OCI-LY3 (cell line): ENCODE results near the gene GPATCH8.

Experiments used
- CTCF ChIP-seq: fragments of 200-600, 300-600 bp; sonication (generic); IDR thresholded peaks from 2 replicates; pipeline ENCODE4 v1.5.1; 2014; ENCODE audit warnings: antibody characterized with exemption, low read length, low read depth
- EZH2phosphoT487 ChIP-seq: fragments of 200-600 bp; shearing (Covaris generic); IDR thresholded peaks from 2 replicates; pipeline ENCODE4 v1.6.1; 2018; ENCODE audit warnings: antibody characterized with exemption, mixed run types, low read depth

GRCh38 chr17:44351961-44352827 is 151.0 kb downstream of the GPATCH8 start:
- TF ChIP-seq CTCF, result no peak
- TF ChIP-seq EZH2phosphoT487, result no peak
